OCI-LY7 (cell line): ENCODE results near the gene SHC2. TPM values are rescaled to one million over a fixed set of nuclear protein-coding genes. Genes with fewer than 3 reads are reported as not detected.

Source experiments
- BruUV-seq: library from RNA; stranded (reverse); fragments of 400-500 nt; replicated peaks from 2 replicates; lab custom pipeline; 2021; lab: Mats Ljungman, UMichigan
- CTCF ChIA-PET: fragments of 300-600 bp; sonication (Branson Sonifier 250); formaldehyde crosslinking; loops from one replicate; lab custom pipeline; 2022; ENCODE audit warnings: antibody characterized with exemption; ENCODE audit not compliant: unreplicated experiment; lab: Charles Lee
- POLR2A ChIA-PET: fragments of 300-600 bp; sonication (Branson Sonifier 250); formaldehyde crosslinking; loops from one replicate; lab custom pipeline; 2022; ENCODE audit warnings: antibody characterized with exemption; lab: Charles Lee
- DNase-seq: peaks from one replicate; pipeline ENCODE4 v3.0.0-alpha.2; 2015; ENCODE audit warnings: low spot score
- H2AFZ ChIP-seq: fragments of 200-600 bp; sonication (generic), shearing (Covaris generic); 2 replicates; pipeline ENCODE4 v1.6.1; 2014; ENCODE audit warnings: mild to moderate bottlenecking, antibody characterized with exemption, low read length, moderate library complexity
- H3K27ac ChIP-seq: fragments of 200-600 bp; sonication (generic); 2 replicates; pipeline ENCODE4 v1.5.1; 2014; ENCODE audit warnings: mixed run types, low read depth, mild to moderate bottlenecking, moderate library complexity, low read length, inconsistent platforms; ENCODE audit not compliant: poor library complexity, severe bottlenecking
- H3K36me3 ChIP-seq: fragments of 200-600 bp; sonication (generic); 2 replicates; pipeline ENCODE4 v1.6.1; 2014; ENCODE audit warnings: mild to moderate bottlenecking, antibody characterized with exemption, low read length, moderate library complexity, mixed read lengths; ENCODE audit not compliant: insufficient read depth
- H3K4me1 ChIP-seq: fragments of 200-600 bp; sonication (generic); 2 replicates; pipeline ENCODE4 v1.5.1; 2014; ENCODE audit warnings: mild to moderate bottlenecking, low read length; ENCODE audit not compliant: insufficient read depth, poor library complexity, severe bottlenecking
- H3K4me2 ChIP-seq: fragments of 200-600 bp; sonication (generic); 2 replicates; pipeline ENCODE4 v1.6.1; 2014; ENCODE audit warnings: mild to moderate bottlenecking, low read length
- H3K4me3 ChIP-seq: fragments of 200-600 bp; sonication (generic); 2 replicates; pipeline ENCODE4 v1.5.1; 2014; ENCODE audit warnings: mild to moderate bottlenecking, low read depth, low read length; ENCODE audit not compliant: poor library complexity, severe bottlenecking
- H3K79me2 ChIP-seq: fragments of 200-600 bp; sonication (generic); 2 replicates; pipeline ENCODE4 v1.6.1; 2016; ENCODE audit warnings: low read depth, mild to moderate bottlenecking, low read length, moderate library complexity, mixed read lengths; ENCODE audit not compliant: insufficient read depth
- H3K9me2 ChIP-seq: fragments of 200-600 bp; sonication (generic); 2 replicates; pipeline ENCODE4 v1.6.1; 2016; ENCODE audit warnings: mild to moderate bottlenecking, low read length, mixed read lengths; ENCODE audit not compliant: insufficient read depth
- H3K9me3 ChIP-seq: fragments of 200-600 bp; sonication (generic); 2 replicates; pipeline ENCODE4 v1.6.1; 2014; ENCODE audit warnings: mild to moderate bottlenecking, mixed run types, low read length, mixed read lengths
- H4K20me1 ChIP-seq: fragments of 200-600 bp; sonication (generic); 2 replicates; pipeline ENCODE4 v1.6.1; 2014; ENCODE audit warnings: mild to moderate bottlenecking, antibody characterized with exemption, low read length, moderate library complexity, mixed read lengths; ENCODE audit not compliant: insufficient read depth
- EZH2phosphoT487 ChIP-seq: fragments of 200-600 bp; sonication (generic); IDR thresholded peaks from 2 replicates; pipeline ENCODE4 v1.6.1; 2018; ENCODE audit warnings: low read depth, borderline replicate concordance, mild to moderate bottlenecking, mixed run types, antibody characterized with exemption, low read length, moderate library complexity, mixed read lengths
- intact Hi-C: fragments of 100-400 bp; cut with micrococcal nuclease; formaldehyde crosslinking; loops from one replicate; pipeline ENCODE4 v1.10.0; 2022; ENCODE audit not compliant: unreplicated experiment
- total RNA-seq, 2 experiments: library from RNA; depleted of rRNA in 1 of 2; stranded (reverse); fragments of >200 nt in 1 of 2; shearing (Covaris generic) in 1 of 2; gene quantifications; 2 replicates each; pipeline ENCODE4 v1.2.3, GENCODE V29; 2014 to 2022
- TF ChIP-seq, protein P1 (sequence below): fragments of 200-600 bp; sonication (generic); conservative IDR thresholded peaks from 2 replicates; pipeline ENCODE4 v1.5.1; 2014; ENCODE audit warnings: mild to moderate bottlenecking, antibody characterized with exemption, low read length, moderate library complexity, mixed read lengths

SHC2 gene
- total RNA-seq, 2 experiments from 2014 or later: 0.28 to 0.65 TPM

DNA sequence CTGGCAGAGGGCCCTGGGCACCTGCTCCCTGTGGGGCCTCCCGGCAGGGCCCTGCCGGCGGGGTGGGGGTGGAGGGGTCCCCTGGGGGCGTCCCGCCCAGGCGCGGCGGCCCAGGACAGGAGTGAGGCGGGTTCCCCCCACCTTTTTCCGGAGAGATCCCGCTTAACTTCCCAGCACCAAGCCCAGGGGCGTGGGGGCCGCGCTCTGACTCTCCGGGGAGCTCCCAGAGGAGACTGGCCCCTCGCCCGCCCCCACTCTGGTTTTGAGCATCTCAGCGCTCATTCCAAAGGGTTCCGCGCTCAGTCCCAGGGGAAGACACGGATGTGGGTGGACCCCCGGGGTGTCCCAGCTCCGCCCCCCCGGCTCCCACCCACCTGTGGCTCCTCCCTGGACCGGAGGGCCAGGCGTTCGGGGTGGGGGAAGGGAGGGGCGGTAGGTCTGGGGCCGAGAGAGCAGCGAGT is 52.4 kb downstream of the SHC2 start:
- Histone ChIP-seq H2AFZ (no peak overlapping the region), H3K9me3 (no peaks in the 10 kb centered on the region), H3K9me2 (no peaks in the 10 kb centered on the region), H3K4me3 (peak overlapping the region; percentile 65), H3K4me1 (peaks cover 11% of the 10 kb centered on the region), H3K27ac (no peak overlapping the region), H4K20me1 (no peaks in the 10 kb centered on the region), H3K36me3 (no peaks in the 10 kb centered on the region), H3K79me2 (no peaks in the 10 kb centered on the region), H3K4me2 (peak overlapping the region; percentile 70)
- intact Hi-C loops: no loop called here
- ChIA-PET POLR2A (no interaction called here), CTCF (no interaction called here)
- TF ChIP-seq EZH2phosphoT487: no peak
- TF ChIP-seq, protein P1, sequence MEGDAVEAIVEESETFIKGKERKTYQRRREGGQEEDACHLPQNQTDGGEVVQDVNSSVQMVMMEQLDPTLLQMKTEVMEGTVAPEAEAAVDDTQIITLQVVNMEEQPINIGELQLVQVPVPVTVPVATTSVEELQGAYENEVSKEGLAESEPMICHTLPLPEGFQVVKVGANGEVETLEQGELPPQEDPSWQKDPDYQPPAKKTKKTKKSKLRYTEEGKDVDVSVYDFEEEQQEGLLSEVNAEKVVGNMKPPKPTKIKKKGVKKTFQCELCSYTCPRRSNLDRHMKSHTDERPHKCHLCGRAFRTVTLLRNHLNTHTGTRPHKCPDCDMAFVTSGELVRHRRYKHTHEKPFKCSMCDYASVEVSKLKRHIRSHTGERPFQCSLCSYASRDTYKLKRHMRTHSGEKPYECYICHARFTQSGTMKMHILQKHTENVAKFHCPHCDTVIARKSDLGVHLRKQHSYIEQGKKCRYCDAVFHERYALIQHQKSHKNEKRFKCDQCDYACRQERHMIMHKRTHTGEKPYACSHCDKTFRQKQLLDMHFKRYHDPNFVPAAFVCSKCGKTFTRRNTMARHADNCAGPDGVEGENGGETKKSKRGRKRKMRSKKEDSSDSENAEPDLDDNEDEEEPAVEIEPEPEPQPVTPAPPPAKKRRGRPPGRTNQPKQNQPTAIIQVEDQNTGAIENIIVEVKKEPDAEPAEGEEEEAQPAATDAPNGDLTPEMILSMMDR: no peak
- no peak for DNase-seq
- no TSS peak for BruUV-seq

DNA sequence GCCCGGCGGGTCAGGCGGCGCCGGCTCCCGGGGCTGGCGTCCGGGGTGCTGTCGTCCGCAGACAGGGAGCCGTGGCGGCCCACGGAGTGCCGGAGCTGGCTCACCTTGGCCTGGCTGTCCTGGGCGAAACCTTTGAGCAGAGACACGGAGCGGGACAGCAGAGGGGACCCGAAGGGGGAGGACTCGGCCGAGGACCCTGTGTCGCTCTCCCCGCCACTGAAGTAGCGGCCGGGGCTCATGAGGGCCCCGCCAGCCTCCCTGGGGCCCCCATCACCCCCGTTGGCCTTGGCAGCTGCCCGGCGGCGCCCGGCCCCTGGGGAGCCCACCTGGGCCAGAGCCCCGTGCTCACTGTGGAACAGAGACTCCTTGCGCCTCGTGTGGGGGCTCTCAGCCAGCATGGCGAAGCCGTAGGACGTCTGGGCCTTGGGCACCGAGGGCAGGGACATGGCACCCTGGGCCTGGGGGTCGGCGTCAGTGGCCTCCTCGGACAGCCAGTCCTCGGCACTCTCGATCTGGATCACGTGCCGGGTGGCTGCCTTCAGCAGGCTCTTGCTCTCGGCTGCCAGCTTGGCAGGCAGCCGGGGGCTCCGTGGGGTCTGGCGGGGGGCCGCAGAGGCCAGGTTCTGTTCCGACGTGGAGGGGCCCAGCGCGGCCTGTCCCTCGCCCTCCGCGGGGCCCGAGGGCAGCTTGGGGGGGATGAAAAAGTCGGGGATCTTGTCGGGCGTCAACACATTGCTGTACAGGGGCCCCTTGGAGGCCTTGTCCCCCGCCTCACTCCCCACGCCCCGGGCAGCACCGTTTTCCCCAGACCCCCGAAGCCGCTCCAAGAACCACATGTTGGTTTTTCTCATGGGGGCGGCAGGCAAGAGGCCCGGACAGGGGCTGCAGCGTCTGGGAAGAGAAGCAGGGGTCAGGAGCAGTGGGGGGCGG is 53.1 kb downstream of the SHC2 start:
- no peaks in the 10 kb centered on the region for H3K79me2 ChIP-seq
- H3K9me3 ChIP-seq: no peaks in the 10 kb centered on the region
- H3K4me2 ChIP-seq: no peak overlapping the region
- H3K4me1 ChIP-seq: peaks cover 11% of the 10 kb centered on the region
- no peak overlapping the region for H3K4me3 ChIP-seq
- no peaks in the 10 kb centered on the region for H3K9me2 ChIP-seq
- H3K36me3 ChIP-seq: no peaks in the 10 kb centered on the region
- no peak overlapping the region for H3K27ac ChIP-seq
- DNase-seq: no peak
- BruUV-seq: no TSS peak
- H2AFZ ChIP-seq: no peak overlapping the region
- TF ChIP-seq, protein P1: no peak
- TF ChIP-seq EZH2phosphoT487: no peak
- ChIA-PET CTCF (no interaction called here), POLR2A (no interaction called here)
- no peaks in the 10 kb centered on the region for H4K20me1 ChIP-seq
- intact Hi-C loops: no loop called here

DNA sequence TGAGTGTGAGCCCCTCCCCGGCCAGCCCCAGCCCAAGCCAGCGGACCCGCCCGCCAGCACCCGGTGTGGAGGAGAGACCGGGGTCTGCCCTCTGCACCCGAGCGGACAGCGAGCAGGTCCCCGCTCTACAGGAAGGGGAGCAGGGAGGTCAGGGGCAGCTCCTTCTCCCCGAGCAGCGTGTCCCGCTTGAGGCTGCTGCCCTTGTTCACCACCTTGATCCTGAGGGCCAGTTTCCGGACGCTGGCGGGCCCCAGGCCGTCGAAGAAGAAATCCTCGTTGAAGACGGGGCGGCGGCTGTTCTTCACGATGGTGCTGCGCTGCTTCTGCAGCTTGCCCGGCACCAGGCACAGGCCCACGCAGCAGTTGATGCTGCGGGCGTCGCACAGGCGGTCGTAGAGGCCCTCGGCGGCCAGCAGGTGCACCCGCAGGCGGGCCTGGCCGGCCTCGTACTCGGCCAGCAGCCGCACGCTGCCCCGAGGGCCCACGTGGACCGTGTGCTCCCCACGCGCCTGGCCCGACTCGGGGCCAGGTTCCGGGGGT is 53.8 kb downstream of the SHC2 start:
- BruUV-seq: no TSS peak
- H3K27ac ChIP-seq: no peak overlapping the region
- no peaks in the 10 kb centered on the region for H3K79me2 ChIP-seq
- peaks cover 11% of the 10 kb centered on the region for H3K4me1 ChIP-seq
- no peak overlapping the region for H3K4me2 ChIP-seq
- no peak overlapping the region for H2AFZ ChIP-seq
- DNase-seq: no peak
- H4K20me1 ChIP-seq: no peaks in the 10 kb centered on the region
- intact Hi-C loops: no loop called here
- no peaks in the 10 kb centered on the region for H3K9me2 ChIP-seq
- ChIA-PET CTCF (no interaction called here), POLR2A (no interaction called here)
- no peak overlapping the region for H3K4me3 ChIP-seq
- H3K9me3 ChIP-seq: no peaks in the 10 kb centered on the region
- no peaks in the 10 kb centered on the region for H3K36me3 ChIP-seq
- no peak for TF ChIP-seq EZH2phosphoT487
- TF ChIP-seq, protein P1: no peak
